HG03342 (cell line): Measurements from ENCODE around the gene CCNDBP1.

Experiments
- ATAC-seq: cut with Tn5 transposase; IDR thresholded peaks from one replicate; pipeline ENCODE4 v1.9.1; 2021; ENCODE audit warnings: mild to moderate bottlenecking, moderate library complexity; ENCODE audit not compliant: unreplicated experiment

CCNDBP1 gene

DNA sequence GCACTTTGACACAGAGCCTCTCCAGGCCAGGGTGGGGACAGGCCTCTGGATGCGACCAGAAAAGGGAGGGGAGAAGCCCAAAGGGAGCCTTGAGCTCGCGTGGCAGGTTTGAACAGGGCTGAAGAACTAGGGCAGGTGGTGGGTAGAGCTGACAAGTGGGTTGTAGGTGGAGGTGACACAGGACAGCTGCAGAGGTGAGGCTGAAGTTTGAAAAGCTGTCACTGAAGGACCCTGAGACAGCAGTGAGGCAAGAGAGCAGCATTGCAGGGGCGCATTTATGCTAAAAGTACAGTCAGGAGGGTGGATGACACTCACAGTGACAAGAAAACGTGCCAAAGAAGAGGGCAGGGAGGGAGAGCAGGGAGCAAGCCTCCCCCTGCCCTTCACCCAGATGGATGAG, 57.4 kb downstream of the CCNDBP1 start:
- ATAC-seq = no peak

GRCh38 chr15:43243020-43243645, 57.9 kb downstream of the CCNDBP1 start:
- no peak for ATAC-seq

DNA sequence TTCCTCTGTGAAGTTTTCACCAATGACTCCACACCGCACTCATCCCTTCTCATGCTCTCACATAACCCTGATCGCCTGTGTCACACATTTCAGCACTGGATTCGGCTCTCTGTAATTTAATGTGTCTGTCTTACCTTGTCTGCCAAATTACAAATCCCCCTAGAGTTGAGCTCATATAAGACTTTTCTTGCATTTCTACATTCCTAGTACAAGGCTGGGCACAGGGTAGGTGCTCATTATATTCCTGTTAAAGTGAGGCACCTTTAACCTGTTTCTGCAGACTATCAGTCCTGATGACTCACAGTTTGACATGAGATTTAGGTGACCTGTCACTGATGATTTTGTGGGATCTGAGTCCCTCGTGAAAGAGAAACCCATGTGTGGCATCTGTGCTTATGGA, 58.9 kb downstream of the CCNDBP1 start:
- no peak for ATAC-seq

DNA sequence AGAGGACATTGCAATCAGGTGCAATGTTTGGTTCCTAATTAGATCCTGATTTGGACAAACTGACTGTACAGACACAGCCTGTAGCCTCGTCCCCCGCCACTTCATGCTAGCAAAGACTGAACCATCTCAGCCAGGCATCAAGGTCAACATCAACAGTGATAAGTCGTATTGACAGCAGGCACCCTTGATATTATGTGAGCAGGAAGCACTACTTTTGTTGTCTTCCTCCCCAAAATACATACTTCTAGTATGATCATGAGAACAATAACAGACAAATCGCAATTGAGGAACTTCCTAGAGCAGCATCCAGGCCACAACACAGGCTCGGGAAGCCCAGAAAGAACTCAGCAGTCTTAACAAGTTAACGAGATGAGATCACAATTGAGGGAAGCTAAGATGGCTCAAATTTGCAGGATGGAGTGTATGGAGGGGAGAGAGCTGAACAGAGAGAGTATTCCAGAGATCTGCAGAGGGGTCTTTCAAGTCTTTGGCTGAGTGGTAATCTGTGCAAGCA, 61.1 kb downstream of the CCNDBP1 start:
- ATAC-seq = no peak
